GM21619 (cell line): Measurements from ENCODE around the gene SSNA1.
"Not testable (repeated sequence)": the region's sequence is repeated elsewhere in the genome, so short reads cannot be mapped to it uniquely, and the experiment has no call there.

Experiments used
- ATAC-seq: cut with Tn5 transposase; IDR thresholded peaks from one replicate; pipeline ENCODE4 v1.9.1; 2021; ENCODE audit not compliant: unreplicated experiment

The SSNA1 gene

GRCh38 chr9:137229903-137230704, 41.6 kb downstream of the SSNA1 start:
- no peak for ATAC-seq

DNA sequence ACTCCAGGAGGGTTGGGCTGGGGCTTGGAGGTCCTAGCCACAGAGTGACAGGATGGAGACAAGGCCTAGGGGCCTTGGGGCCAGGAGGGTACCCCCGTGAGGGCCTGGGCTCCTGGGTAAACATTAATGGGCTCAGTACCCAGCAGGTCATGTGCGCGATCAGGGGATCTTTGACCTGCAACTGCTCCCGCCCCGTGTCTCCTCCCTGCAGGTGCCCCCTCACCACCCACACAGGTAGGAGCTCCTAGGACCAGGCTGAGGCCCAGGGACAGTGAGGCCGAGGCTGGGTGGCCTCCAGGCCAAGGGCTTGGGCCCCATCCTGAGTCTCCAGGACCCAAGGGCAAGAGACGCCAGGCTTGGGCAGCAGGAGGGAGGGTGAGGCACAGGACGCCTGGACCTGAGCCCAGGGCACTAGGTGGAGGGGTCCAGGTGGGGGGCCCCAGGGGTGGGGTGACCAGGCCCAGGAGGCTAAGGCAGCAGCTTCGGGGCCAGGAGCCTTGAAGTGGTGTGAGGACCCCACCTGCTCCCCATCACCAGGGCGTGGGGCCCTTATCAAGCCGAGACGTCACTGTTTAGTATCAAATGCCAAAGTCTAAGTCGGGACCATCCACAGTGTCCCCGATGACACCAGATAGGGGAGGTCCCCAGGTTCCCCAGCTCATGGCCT, 42.4 kb downstream of the SSNA1 start, which contains the start of gene SLC34A3:
Gene SLC34A3, plus strand, starts transcription at position 197 of the 667 bp plus-strand sequence. CDS start 802 bp downstream, outside the sequence.
- ATAC-seq: no peak

DNA sequence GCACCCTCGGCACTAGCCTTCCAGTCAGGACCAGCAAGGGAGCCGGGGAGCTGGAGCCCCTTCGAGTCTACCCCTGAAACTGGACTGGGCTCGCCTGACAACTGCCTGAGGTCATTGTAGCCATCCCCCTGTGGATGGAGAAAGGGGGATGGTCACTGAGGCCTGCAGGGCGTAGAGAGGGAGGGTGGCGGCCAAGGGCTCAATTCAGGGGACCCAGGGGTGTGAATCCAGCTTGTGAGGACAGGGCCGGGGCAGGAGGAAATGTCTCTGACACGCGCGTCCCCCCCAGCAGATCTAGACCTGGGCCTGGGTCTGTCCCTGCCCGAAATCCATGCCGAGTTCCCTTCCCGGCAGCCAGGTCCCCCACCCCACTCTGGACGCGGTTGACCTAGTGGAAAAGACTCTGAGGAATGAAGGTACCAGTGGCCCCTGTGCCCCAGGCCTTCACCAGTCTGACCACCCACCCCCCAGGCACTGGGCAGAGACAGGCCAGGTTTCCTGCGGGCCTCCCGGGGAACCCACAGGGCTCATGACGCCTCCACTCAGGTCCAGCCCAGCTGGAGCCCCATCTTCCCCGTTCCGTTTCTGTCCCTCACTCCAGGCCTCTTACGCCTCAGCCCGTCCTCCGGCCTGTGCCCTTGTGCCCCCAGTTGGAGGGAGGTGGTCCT, 43.0 kb downstream of the SSNA1 start:
- no peak for ATAC-seq

- no peak for ATAC-seq
These were observed 43.6 kb downstream of the SSNA1 start for GRCh38 chr9:137232101-137232500.

- no peak for ATAC-seq
These were observed 44.0 kb downstream of the SSNA1 start for GRCh38 chr9:137232510-137232909.

DNA sequence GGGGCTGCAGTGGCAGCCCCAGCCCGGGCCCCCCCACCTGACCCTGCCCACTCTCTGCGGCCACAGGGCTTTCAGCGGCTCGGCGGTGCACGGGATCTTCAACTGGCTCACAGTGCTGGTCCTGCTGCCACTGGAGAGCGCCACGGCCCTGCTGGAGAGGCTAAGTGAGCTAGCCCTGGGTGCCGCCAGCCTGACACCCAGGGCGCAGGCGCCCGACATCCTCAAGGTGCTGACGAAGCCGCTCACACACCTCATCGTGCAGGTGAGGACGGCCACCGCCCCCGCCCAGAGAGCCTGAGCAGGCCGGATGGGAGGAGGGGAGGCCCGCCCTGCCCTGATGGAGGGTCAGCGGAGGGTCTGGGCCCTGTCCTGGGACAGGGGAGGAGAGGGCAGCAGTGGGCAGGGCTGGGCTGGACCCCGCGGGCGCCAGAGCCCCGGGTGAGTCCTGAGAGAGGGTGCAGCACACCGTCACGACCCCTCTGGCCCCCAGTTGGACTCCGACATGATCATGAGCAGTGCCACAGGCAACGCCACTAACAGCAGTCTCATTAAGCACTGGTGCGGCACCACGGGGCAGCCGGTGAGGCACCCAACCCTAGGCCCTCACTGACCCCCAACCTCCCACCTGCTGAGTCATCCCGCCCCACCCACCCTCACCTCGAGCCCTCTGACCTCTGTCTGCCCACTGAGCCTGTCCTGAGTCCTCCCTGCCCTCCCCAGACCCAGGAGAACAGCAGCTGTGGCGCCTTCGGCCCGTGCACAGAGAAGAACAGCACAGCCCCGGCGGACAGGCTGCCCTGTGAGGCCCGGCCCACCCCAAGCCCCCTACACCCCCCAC, 44.9 kb downstream of the SSNA1 start:
- ATAC-seq: no peak

DNA sequence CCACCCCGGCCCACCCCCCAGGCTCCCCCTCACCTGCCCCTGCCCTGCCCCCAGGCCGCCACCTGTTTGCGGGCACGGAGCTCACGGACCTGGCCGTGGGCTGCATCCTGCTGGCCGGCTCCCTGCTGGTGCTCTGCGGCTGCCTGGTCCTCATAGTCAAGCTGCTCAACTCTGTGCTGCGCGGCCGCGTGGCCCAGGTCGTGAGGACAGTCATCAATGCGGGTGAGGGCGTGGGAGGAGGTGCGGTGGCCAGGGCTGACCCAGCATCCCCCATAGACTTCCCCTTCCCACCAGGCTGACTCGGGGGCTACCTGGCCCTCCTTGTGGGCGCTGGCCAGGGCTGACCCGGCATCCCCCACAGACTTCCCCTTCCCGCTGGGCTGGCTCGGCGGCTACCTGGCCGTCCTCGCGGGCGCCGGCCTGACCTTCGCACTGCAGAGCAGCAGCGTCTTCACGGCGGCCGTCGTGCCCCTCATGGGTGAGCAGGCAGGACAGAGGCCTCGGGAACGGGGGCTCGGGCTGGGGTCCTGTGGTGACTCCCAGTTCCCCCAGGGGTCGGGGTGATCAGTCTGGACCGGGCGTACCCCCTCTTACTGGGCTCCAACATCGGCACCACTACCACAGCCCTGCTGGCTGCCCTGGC, 45.7 kb downstream of the SSNA1 start:
- ATAC-seq: no peak

DNA sequence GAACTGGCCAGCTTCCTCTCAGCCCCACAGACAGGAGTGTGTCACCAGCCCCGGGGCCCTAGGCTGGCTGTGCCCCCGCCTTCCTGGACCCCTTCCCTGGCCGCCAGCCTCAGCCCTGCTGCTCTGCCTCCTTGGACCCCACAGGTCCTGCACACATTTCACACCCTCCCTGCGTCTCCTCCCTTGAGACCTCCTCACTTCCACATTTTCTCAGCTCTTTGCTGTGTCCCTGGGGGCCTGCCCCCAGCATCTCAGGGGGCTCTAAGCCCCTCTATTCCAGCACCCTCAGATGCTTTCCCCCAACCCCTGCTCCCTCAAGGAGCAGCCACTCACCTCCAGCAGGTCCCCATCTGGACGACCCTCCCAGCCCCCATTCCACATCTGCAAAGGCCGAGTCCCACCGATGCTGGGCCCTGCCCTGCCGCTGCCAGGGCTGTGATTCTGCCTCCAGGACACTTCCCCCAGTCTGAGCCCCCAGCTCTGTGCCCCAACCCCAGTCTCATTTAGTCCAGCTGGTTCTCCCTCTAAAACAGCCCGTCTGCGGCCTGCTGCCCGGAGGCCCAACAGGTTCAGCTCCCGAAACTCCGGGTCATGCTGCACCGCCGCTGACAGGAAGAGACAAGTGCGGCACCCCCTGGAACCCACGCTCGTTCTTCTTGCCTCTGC, 46.4 kb downstream of the SSNA1 start:
- no peak for ATAC-seq

DNA sequence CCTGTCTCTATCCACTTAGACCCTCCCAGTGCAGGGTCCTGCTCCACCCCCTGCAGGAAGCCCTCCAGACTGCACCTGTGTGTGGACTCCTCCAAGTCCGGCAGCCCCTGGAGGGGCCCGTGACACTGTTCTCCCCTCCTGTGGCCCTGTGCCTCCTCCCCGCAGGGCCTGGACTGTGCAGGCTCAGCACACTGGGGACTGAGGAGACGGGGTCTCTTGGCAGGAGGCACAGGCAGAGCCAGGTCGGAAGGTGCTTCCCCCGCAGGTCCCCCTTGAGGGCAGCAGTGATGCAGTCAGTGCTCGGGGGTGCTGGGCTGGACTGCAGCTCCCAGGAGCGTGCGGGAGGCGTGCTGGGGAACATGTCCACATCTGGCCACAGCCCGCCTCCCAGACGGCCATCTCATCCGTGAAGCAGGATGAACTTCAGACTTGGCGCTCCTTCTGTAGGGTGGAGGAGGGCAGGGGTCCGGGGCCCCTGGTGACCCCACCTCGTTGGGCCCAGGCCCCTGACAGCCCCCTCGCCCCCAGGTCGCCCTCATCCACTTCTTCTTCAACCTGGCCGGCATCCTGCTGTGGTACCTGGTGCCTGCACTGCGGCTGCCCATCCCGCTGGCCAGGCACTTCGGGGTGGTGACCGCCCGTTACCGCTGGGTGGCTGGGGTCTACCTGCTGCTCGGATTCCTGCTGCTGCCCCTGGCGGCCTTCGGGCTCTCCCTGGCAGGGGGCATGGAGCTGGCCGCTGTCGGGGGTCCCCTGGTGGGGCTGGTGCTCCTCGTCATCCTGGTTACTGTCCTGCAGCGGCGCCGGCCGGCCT, 47.2 kb downstream of the SSNA1 start:
- ATAC-seq: no peak

- peak; percentile 22 for ATAC-seq
These were observed 47.9 kb downstream of the SSNA1 start for GRCh38 chr9:137236238-137236935.

- no peak for ATAC-seq
These were observed 48.5 kb downstream of the SSNA1 start for GRCh38 chr9:137236936-137237421.

DNA sequence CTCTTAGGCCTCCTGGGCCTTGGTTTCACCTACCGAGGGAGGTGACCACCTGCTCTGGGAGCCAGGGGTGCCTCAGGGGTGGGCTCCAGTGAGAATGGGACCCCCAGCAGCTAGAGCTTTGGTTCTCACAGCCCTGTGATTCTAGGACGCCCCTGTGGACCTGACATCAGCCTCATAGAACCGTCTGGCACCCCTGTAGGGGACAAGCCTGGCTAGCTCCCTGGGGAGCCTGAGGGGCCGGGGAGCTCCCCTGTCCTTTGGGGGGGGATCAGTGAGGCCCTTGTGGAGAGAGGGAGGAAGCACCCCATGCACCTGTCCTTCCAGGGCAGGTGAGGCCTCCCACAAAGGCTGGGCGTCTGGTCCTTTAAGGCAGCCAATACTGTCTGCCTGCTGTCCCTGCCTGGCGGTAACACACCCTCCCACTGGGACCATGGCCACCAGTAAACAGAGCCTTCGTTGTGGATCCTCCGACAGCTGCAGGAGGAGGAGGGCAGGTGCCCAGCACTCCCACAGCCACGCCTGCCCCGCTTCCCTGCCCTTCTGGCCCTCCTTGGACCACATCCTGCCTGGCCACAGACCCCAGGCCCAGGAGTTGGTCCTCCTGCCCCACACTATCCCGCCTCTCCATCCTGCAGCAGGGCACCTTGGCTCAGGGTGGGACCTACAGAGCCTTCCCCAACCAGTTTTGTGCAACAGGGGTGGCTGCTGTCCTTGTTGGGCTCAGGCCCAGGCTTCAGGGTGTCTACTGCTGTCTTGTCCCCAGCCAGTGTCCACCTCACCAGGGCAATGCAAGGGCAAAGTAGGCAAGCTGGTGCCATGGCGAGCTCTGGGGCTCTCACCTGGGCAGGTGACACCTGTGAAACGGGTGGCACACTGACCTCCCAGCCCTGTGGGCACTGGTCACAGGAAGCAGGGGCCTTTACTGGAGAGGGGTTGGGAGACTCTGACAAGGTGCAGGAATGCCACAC, 49.6 kb downstream of the SSNA1 start:
- ATAC-seq: no peak

- ATAC-seq: not testable (repeated sequence)
These were observed 51.2 kb downstream of the SSNA1 start for GRCh38 chr9:137239541-137240200.
